ENCODE measurements around the gene KRTAP1-4. TPM values are rescaled to one million over a fixed set of nuclear protein-coding genes. Genes with fewer than 3 reads are reported as not detected.
"Not testable (repeated sequence)": the region's sequence is repeated elsewhere in the genome, so short reads cannot be mapped to it uniquely, and the experiment has no call there.

The KRTAP1-4 gene
- total RNA-seq, 1 experiment from 2014 or later, result not detected

DNA sequence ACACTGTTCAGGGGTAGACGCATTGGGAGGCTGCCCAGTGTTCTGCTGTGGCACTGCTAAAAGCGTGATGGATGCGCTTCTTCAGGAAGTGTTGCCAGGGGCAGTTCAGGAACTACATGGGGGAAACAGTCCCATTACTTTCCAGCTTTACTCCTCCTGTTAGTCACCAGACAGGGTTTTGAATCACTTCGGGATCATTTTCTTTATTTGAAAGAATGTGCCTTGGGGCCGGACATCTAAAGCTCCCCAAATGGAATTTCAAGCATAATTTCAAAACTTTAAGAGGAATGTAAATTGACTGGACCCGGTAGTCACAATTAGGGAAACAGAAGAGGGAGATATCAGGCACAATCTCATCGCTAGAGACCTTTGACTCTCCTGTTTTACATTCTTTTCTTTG, 18.4 kb upstream of the KRTAP1-4 start:
- Histone ChIP-seq H3K9me2 (ENCODE audit: insufficient read depth) (no peaks in the 10 kb centered on the region), H3K4me2 (peak overlapping the region; percentile 74), H4K20me1 (ENCODE audit: insufficient read depth) (no peaks in the 10 kb centered on the region), H3K27me3 (ENCODE audit: insufficient read depth, low read depth) (no peaks in the 10 kb centered on the region), H3K79me2 (ENCODE audit: low read depth) (no peaks in the 10 kb centered on the region), H3F3A (ENCODE audit: insufficient read depth, low read depth) (peaks cover 28% of the 10 kb centered on the region), H3K36me3 (ENCODE audit: low read depth) (no peaks in the 10 kb centered on the region), H2AFZ (no peak overlapping the region), H3K4me1 (replicated peaks; ENCODE audit: insufficient read depth) (peaks cover 33% of the 10 kb centered on the region), H3K9me3 (ENCODE audit: insufficient read depth, low read depth) (peaks cover 6% of the 10 kb centered on the region; the same call in 1 of the 2 replicates), H3K27ac (peak overlapping the region; percentile 97), H3K4me3 (peak overlapping the region; percentile 33; the same call in 1 of the 2 replicates)
- ChIA-PET CTCF (no interaction called here), POLR2A (ENCODE audit: unreplicated experiment) (interaction anchor here (0.5 to 0.7 kb wide), 4 partner anchors 24 to 481 kb away, joined by 3 to 4 read pairs (median 3); no protein-coding TSS in a partner anchor)
- peak; percentile 41 to 95 for DNase-seq
- BruUV-seq (replicated peaks), result no TSS peak
- intact Hi-C loops (cut with micrococcal nuclease; ENCODE audit: unreplicated experiment), result loop anchor here (1.0 to 5.0 kb wide), 2 partner anchors 91 to 133 kb away; no protein-coding TSS in a partner anchor
- no peak for TF ChIP-seq EZH2 (IDR thresholded peaks at IDR 0.05; ENCODE audit: low read depth)
- TF ChIP-seq, protein P1, sequence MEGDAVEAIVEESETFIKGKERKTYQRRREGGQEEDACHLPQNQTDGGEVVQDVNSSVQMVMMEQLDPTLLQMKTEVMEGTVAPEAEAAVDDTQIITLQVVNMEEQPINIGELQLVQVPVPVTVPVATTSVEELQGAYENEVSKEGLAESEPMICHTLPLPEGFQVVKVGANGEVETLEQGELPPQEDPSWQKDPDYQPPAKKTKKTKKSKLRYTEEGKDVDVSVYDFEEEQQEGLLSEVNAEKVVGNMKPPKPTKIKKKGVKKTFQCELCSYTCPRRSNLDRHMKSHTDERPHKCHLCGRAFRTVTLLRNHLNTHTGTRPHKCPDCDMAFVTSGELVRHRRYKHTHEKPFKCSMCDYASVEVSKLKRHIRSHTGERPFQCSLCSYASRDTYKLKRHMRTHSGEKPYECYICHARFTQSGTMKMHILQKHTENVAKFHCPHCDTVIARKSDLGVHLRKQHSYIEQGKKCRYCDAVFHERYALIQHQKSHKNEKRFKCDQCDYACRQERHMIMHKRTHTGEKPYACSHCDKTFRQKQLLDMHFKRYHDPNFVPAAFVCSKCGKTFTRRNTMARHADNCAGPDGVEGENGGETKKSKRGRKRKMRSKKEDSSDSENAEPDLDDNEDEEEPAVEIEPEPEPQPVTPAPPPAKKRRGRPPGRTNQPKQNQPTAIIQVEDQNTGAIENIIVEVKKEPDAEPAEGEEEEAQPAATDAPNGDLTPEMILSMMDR (conservative IDR thresholded peaks at IDR 0.05), result no peak

DNA sequence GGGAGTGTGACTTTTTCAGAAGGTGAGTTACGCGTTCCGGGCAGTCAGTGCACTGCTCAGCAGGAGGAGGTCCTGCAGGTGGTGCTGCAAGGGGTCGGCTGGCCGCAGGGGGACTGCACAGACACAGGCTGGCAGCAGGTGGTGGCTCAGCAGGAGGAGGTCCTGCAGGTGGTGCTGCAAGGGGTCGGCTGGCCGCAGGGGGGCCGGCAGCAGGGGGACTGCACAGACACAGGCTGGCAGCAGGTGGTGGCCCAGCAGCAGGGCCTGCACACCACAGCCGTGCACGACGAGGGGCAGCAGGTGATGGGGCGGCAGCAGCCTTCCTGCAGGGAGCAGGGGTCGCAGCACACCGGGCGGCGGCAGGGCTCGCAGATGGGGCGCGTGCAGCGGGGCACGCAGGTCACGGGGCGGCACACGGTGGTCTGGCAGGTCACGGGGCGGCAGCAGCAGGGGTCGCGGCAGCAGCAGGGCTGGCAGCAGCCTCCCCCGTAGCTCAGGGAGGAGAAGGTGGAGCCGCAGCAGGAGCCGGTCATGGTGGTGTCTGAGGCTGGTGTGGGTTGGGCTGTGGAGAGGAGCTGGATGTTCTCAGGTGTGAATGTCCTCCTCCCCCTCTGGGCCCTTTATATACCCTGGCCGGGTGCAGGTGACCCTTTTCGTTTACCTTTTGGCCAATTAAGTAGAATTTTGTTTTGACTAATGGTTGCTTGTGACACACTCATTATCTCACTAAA, 16.9 kb upstream of the KRTAP1-4 start, which contains the start of gene KRTAP2-1:
TSS of gene KRTAP2-1 (minus strand) at position 582 of the 731 bp plus-strand sequence. CDS start at position 533, 49 bp downstream.
- POLR2A ChIA-PET (ENCODE audit: unreplicated experiment); H4K20me1 ChIP-seq (ENCODE audit: insufficient read depth); CTCF ChIA-PET; H3K9me2 ChIP-seq (ENCODE audit: insufficient read depth); H2AFZ ChIP-seq; H3K4me3 ChIP-seq; H3K27me3 ChIP-seq (ENCODE audit: insufficient read depth, low read depth); H3K36me3 ChIP-seq (ENCODE audit: low read depth); BruUV-seq (replicated peaks); DNase-seq; H3K79me2 ChIP-seq (ENCODE audit: low read depth): not testable (repeated sequence)
- H3K4me1 ChIP-seq (replicated peaks; ENCODE audit: insufficient read depth), result peaks cover 33% of the 10 kb centered on the region
- H3K4me2 ChIP-seq, result peak within 1 kb of the TSS; percentile 74
- H3K9me3 ChIP-seq (ENCODE audit: insufficient read depth, low read depth), result peaks cover 11% of the 10 kb centered on the region
- peaks cover 28% of the 10 kb centered on the region for H3F3A ChIP-seq (ENCODE audit: insufficient read depth, low read depth)
- intact Hi-C loops (cut with micrococcal nuclease; ENCODE audit: unreplicated experiment), result loop anchor here (5.0 kb wide), 1 partner anchor 90 kb away; no protein-coding TSS in a partner anchor
- H3K27ac ChIP-seq, result peak within 1 kb of the TSS; percentile 97

- BruUV-seq (replicated peaks), result no TSS peak
- Histone ChIP-seq H3F3A (ENCODE audit: insufficient read depth, low read depth) (peaks cover 7% of the 10 kb centered on the region), H3K79me2 (ENCODE audit: low read depth) (no peaks in the 10 kb centered on the region), H3K36me3 (ENCODE audit: low read depth) (no peaks in the 10 kb centered on the region; the same call in 1 of the 2 replicates), H3K9me2 (ENCODE audit: insufficient read depth) (no peaks in the 10 kb centered on the region), H3K4me2 (no peak overlapping the region), H3K9me3 (ENCODE audit: insufficient read depth, low read depth) (peaks cover 11% of the 10 kb centered on the region), H3K4me1 (replicated peaks; ENCODE audit: insufficient read depth) (peaks cover 8% of the 10 kb centered on the region), H3K4me3 (no peak overlapping the region), H2AFZ (no peak overlapping the region), H3K27ac (no peak overlapping the region), H4K20me1 (ENCODE audit: insufficient read depth) (no peaks in the 10 kb centered on the region), H3K27me3 (ENCODE audit: insufficient read depth, low read depth) (no peaks in the 10 kb centered on the region)
- CTCF ChIA-PET, result interaction anchor here (0.6 kb wide), 1 partner anchor 252 kb away, joined by 5 read pairs; no protein-coding TSS in a partner anchor
- DNase-seq, result no peak
- TF ChIP-seq EZH2 (IDR thresholded peaks at IDR 0.05; ENCODE audit: low read depth), result no peak
- TF ChIP-seq, protein P1 (conservative IDR thresholded peaks at IDR 0.05), result no peak
- POLR2A ChIA-PET (ENCODE audit: unreplicated experiment), result no interaction called here
- intact Hi-C loops (cut with micrococcal nuclease; ENCODE audit: unreplicated experiment), result no loop called here
Measured at GRCh38 chr17:41042953-41043352, 13.0 kb upstream of the KRTAP1-4 start.

DNA sequence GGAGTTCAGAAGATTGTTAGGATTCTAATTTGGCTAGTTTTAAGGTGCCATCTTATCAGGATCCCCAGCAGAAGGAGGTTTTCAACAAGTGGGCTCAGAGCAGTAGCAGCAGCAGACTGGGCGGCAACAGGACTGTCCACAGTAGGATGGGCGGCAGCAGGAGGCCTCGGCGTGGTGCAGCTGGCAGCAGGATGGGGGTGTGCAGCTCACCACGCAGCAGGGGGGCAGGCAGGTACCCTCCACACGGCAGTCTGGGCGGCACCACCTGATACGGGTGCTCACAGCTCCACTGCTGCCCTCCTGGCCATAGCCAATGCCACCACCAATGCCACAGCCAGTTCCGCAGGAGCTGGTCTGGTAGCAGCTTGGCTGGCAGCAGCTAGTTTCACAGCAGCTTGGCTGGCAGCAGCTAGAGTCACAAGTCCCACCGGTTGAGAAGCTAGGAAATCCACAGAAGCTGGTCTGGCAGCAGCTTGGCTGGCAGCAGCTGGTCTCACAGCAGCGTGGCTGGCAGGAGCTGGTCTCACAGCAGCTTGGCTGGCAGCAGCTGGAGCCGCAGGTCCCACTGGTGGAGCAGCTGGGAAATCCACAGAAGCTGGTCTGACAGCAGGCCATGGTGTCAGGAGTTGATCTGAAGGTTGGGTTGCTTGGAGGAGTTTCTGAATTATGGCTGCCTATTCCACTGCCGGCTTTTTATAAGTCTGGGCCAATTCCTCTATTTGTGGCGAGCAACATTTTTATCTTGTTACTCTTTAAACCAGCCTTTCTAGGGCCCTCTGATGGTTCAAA, 11.0 kb upstream of the KRTAP1-4 start, which contains the start of gene KRTAP1-1:
TSS of gene KRTAP1-1 (minus strand) at position 668 of the 789 bp plus-strand sequence. CDS start at position 615, 53 bp downstream.
- BruUV-seq (replicated peaks); H2AFZ ChIP-seq; H3K4me3 ChIP-seq; H3K27me3 ChIP-seq (ENCODE audit: insufficient read depth, low read depth); H3K36me3 ChIP-seq (ENCODE audit: low read depth); H3K79me2 ChIP-seq (ENCODE audit: low read depth); H4K20me1 ChIP-seq (ENCODE audit: insufficient read depth); H3K4me1 ChIP-seq (replicated peaks; ENCODE audit: insufficient read depth); intact Hi-C loops (cut with micrococcal nuclease; ENCODE audit: unreplicated experiment); H3K4me2 ChIP-seq; POLR2A ChIA-PET (ENCODE audit: unreplicated experiment); DNase-seq; H3K27ac ChIP-seq; CTCF ChIA-PET; H3F3A ChIP-seq (ENCODE audit: insufficient read depth, low read depth); H3K9me2 ChIP-seq (ENCODE audit: insufficient read depth): not testable (repeated sequence)
- H3K9me3 ChIP-seq (ENCODE audit: insufficient read depth, low read depth), result peaks cover 11% of the 10 kb centered on the region
